Measurements from ENCODE around the gene KCNQ4.

Gene KCNQ4

DNA sequence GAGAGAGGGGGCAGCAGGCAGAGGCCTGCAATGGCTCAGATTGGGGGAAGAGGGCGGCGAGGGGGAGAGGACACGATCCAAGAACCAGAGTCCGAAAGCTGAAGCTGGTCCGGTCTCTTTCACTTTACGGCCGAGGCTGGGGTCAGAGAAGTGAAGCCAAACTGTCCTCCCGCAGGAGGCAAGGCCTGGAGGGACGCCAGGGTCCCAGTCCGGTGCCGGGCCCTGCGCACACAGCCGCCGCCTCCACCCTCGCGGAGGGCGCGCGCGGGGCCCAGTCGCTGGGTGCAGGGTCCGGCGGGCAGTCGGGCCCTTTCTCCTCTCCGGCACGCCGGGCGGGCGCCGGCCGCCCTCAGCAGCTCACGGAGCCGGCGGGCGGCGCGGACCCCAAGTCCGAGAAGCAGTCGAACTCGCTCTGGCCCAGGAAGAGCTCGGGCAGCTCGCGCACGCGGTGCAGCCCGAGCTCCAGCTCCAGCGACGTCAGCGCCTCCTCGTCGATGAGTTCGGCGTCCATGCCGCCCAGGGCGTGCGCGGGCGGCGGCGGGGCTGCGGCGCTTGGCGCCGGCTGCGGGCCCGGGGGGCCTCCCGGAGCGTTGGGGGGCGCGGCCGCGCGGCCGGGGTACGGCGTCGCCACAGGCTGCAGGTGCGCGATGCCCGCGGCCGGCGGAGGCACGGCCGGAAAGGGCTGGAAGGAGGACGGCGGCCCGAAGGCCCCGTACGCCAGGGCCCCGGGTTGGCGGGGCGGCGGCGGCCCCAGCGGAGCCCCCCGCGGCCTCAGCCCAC is 77.8 kb downstream of the KCNQ4 start:
- TF ChIP-seq, protein P1, sequence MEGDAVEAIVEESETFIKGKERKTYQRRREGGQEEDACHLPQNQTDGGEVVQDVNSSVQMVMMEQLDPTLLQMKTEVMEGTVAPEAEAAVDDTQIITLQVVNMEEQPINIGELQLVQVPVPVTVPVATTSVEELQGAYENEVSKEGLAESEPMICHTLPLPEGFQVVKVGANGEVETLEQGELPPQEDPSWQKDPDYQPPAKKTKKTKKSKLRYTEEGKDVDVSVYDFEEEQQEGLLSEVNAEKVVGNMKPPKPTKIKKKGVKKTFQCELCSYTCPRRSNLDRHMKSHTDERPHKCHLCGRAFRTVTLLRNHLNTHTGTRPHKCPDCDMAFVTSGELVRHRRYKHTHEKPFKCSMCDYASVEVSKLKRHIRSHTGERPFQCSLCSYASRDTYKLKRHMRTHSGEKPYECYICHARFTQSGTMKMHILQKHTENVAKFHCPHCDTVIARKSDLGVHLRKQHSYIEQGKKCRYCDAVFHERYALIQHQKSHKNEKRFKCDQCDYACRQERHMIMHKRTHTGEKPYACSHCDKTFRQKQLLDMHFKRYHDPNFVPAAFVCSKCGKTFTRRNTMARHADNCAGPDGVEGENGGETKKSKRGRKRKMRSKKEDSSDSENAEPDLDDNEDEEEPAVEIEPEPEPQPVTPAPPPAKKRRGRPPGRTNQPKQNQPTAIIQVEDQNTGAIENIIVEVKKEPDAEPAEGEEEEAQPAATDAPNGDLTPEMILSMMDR (IDR thresholded peaks at IDR 0.05; ENCODE audit: low read depth, low read length), result peak; percentile 1
- H3K4me3 ChIP-seq (replicated peaks in 1 of 2; ENCODE audit: low read depth in 2 of 2, low read length in 2 of 2), result peak overlapping the region; percentile 27 to 59
- peak; percentile 41 to 55 for DNase-seq (ENCODE audit: low read depth in 2 of 2)

DNA sequence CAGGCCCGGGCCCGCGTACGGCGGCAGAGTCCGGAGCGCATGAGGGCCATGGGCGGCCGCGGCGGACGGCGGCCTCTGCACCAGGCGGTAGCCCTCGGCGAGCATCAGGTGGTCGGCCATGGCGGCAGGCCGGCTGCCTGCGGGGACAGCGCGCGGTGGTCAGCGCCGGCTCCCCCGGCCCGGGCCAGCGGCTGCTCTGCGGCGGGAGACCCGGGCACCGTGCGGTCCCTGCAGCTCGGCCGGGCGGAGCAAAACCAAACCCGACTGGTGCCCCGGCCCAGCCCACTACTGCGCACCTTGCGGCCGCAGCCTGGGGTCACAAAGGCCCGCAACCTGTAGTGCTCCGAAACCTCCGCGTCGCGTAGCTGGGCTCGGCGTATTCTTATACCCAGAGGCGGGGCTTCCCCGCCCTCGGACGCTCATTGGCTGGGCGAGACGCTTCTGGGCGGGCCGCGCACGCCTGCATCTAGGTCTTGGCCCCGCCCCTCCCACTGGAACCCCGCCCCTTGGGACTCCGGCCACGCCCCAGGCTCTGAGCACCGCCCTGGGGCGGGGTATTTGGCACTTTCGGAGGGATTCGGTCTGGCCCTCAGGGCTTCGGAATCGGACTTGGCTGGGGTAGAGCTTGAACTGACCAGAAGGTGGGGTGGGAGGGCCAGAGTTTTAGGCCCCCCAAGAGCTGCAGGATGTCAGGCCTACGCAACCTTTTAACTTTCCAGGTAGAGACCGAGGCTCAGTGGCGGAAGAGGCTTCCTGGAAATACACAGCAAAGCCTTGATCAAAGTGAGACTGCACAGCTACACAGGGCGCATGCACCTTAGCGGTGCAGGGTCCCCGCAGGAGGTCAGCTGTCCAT is 78.6 kb downstream of the KCNQ4 start, which contains the start of gene CITED4:
CITED4 (minus strand) TSS at position 356 of the 856 bp plus-strand sequence; CDS start at position 120, 236 bp downstream.
- TF ChIP-seq, protein P1 (IDR thresholded peaks at IDR 0.05; ENCODE audit: low read depth, low read length), result peak; percentile 23
- peak within 1 kb of the TSS; percentile 50 to 59 for H3K4me3 ChIP-seq (replicated peaks in 1 of 2; ENCODE audit: low read depth in 2 of 2, low read length in 2 of 2)
- peak; percentile 94 for DNase-seq (ENCODE audit: low read depth in 2 of 2)

DNA sequence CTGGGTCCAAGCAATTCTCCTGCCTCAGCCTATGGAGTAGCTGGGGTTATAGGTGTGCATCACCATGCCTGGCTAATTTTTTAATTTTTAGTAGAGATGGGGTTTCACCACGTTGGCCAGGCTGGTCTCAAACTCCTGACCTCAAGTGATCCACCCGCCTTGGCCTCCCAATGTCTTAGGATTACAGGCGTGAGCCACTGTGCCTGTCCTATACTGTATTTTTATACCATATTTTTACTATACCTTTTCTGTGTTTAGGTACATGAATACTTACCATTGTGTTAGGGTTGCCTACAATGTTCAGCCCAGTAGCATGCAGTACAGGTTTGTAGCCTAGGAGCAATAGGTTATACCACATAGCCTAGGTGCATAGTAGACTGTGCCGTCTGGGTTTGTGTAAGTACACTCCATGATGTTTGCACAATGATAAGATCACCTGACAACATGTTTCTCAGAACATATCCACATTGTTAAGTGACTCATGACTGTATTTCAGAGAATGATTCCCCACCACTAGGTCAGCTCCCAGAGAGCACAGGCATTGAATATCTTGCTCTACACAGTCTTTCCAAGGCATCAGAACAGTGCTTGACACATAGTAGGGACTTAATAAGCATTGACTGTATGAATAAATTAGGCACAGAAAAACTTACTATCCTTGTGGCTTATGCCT is 84.6 kb downstream of the KCNQ4 start:
- no peak overlapping the region for H3K4me3 ChIP-seq (replicated peaks in 1 of 2; ENCODE audit: low read depth in 2 of 2, low read length in 2 of 2)
- DNase-seq (ENCODE audit: low read depth in 2 of 2), result peak; percentile 58 to 89
- TF ChIP-seq, protein P1 (IDR thresholded peaks at IDR 0.05; ENCODE audit: low read depth, low read length), result no peak

DNA sequence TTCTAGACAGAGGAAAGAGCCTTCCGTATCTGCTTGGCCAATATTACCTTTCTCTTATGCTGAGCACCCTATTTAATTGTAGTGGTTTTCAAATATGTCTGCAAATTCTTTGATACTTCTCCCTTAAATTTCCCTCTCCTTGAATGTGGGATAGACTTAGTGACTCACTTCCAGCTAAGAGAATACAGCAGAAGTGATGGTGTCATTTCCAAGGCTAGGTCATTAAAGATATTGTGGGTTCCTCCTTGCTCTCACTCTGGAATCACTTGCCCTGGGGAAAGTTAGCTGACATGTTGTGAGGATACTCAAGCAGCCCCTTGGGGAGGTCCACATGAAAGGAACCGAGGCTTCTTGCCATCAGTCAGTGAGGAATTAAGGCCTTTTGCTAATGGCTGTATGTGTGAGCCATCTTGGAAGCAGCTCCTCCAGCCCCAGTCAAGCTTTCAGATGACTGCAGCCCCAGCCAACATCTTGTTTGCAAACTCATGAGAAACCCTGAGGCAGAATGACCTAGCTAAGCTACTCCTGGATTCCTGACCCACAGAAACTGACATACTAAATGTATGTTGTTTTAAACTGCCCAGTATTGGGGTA is 86.6 kb downstream of the KCNQ4 start:
- peak in 1 of 2 donors; percentile 65 for DNase-seq (ENCODE audit: low read depth in 2 of 2)
- TF ChIP-seq, protein P1 (IDR thresholded peaks at IDR 0.05; ENCODE audit: low read depth, low read length), result no peak
- no peak overlapping the region for H3K4me3 ChIP-seq (replicated peaks in 1 of 2; ENCODE audit: low read depth in 2 of 2, low read length in 2 of 2)

DNA sequence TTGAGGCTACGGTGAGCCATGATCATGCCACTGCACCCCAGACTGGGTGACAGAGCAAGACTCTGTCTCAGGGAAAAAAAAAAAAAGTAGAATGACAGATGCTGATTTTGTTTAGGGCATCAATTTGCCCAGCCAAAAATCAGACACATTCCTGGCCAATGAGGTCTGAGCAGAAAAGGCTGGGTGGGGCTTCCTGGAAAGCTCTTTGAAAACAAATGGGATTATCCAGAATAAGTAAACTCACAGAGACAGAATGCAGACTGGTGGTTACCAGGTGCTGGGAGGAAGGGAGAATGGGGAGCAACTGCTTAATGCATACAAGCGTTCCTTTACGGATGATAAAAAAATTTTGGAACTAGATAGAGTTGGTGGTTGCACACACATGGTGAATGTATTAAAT is 88.7 kb downstream of the KCNQ4 start:
- TF ChIP-seq, protein P1 (IDR thresholded peaks at IDR 0.05; ENCODE audit: low read depth, low read length), result no peak
- peak in 1 of 2 donors; percentile 67 for DNase-seq (ENCODE audit: low read depth in 2 of 2)
- no peak overlapping the region for H3K4me3 ChIP-seq (replicated peaks in 1 of 2; ENCODE audit: low read depth in 2 of 2, low read length in 2 of 2)

DNA sequence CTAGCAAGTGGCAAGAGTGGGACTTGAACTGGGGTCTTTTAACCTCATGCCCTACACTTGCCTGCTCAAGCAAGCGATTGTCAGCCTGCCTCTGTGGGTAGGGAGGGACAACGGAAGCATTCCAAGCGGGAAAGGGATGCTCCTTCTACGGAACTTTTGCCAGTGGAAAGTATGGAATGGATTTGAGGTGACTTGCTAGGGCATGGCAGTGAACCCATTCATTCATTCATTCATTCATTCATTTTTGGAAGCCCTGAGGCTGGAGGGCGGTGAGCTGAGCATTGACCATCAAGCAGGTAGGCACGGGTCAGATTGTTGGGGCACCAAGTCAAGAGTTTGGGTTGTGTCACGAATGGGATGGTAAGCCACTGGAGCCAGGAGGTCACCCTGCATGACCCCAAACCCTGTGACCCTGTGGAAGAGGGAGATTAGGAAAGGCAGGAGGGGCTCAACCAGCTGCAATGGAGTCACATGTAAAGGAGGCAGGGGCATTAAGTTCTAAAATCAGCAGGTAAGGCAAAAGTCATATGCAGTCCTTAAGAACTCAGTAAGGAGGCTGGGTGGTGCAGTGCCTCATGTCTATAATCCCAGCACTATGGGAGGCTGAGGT is 90.4 kb downstream of the KCNQ4 start:
- TF ChIP-seq, protein P1 (IDR thresholded peaks at IDR 0.05; ENCODE audit: low read depth, low read length), result no peak
- no peak for DNase-seq (ENCODE audit: low read depth in 2 of 2)
- H3K4me3 ChIP-seq (replicated peaks in 1 of 2; ENCODE audit: low read depth in 2 of 2, low read length in 2 of 2), result no peak overlapping the region

All from cardiac fibroblast (primary cell).